PC-3 (cell line): ENCODE results near the gene RAB44.

ENCODE experiments used
- CTCF ChIP-seq: fragments of 300-600 bp; sonication (generic); conservative IDR thresholded peaks from 2 replicates; pipeline ENCODE4 v1.5.1; 2017; ENCODE audit warnings: antibody characterized with exemption, low read depth, mild to moderate bottlenecking, low read length
- EZH2 ChIP-seq: fragments of 300-600 bp; sonication (generic); IDR thresholded peaks from one replicate; pipeline ENCODE4 v1.6.1; 2017; ENCODE audit warnings: antibody characterized with exemption, mild to moderate bottlenecking, low read length; ENCODE audit not compliant: unreplicated experiment
- EZH2phosphoT487 ChIP-seq: fragments of 300-600 bp; sonication (generic); IDR thresholded peaks from 2 replicates; pipeline ENCODE4 v1.6.1; 2018; ENCODE audit warnings: mild to moderate bottlenecking, antibody characterized with exemption, low read length, borderline replicate concordance

- TF ChIP-seq CTCF (no peak), EZH2 (no peak), EZH2phosphoT487 (no peak)
These were observed 1.7 kb downstream of the RAB44 start for GRCh38 chr6:36699348-36699747.
